GM19463 (cell line): ENCODE measurements around the gene LATS2.
"Not testable (repeated sequence)": the region's sequence is repeated elsewhere in the genome, so short reads cannot be mapped to it uniquely, and the experiment has no call there.

Experiments
- ATAC-seq: cut with Tn5 transposase; IDR thresholded peaks from one replicate; pipeline ENCODE4 v1.9.1; 2021; ENCODE audit warnings: mild to moderate bottlenecking, moderate library complexity; ENCODE audit not compliant: unreplicated experiment

LATS2 gene

GRCh38 chr13:21075379-21076249 lies 14.2 kb upstream of the LATS2 start:
- peak; percentile 56 for ATAC-seq

- ATAC-seq: no peak
Observed at GRCh38 chr13:21075011-21075378, 13.6 kb upstream of the LATS2 start.

- no peak for ATAC-seq
Observed at GRCh38 chr13:21074546-21074945, 13.2 kb upstream of the LATS2 start.

GRCh38 chr13:21071924-21072323 lies 10.5 kb upstream of the LATS2 start:
- ATAC-seq: no peak

GRCh38 chr13:21071015-21071414 lies 9.6 kb upstream of the LATS2 start:
- no peak for ATAC-seq

- no peak for ATAC-seq
Observed at GRCh38 chr13:21069561-21070004, 8.2 kb upstream of the LATS2 start.

- no peak for ATAC-seq
Observed at GRCh38 chr13:21067848-21068247, 6.5 kb upstream of the LATS2 start.

- ATAC-seq: no peak
Observed at GRCh38 chr13:21066946-21067345, 5.6 kb upstream of the LATS2 start.

GRCh38 chr13:21065686-21066085 lies 4.3 kb upstream of the LATS2 start:
- no peak for ATAC-seq

- no peak for ATAC-seq
Observed at GRCh38 chr13:21063031-21063430, 1.6 kb upstream of the LATS2 start.

- ATAC-seq: peak; percentile 20
Observed at GRCh38 chr13:21060338-21061028, 903 bp downstream of the LATS2 start.

- ATAC-seq: no peak
Observed at GRCh38 chr13:21059641-21060337, 1.6 kb downstream of the LATS2 start.

- no peak for ATAC-seq
Observed at GRCh38 chr13:21058361-21058760, 3.0 kb downstream of the LATS2 start.

GRCh38 chr13:21055511-21056045 lies 5.8 kb downstream of the LATS2 start:
- ATAC-seq: no peak

GRCh38 chr13:21055016-21055415 lies 6.4 kb downstream of the LATS2 start:
- no peak for ATAC-seq

- no peak for ATAC-seq
Observed at GRCh38 chr13:21054313-21054712, 7.1 kb downstream of the LATS2 start.

GRCh38 chr13:21053231-21053630 lies 8.2 kb downstream of the LATS2 start:
- no peak for ATAC-seq

- ATAC-seq: no peak
Observed at GRCh38 chr13:21051675-21052074, 9.7 kb downstream of the LATS2 start.

GRCh38 chr13:21050288-21051197 lies 10.8 kb downstream of the LATS2 start:
- no peak for ATAC-seq

GRCh38 chr13:21049731-21050130 lies 11.7 kb downstream of the LATS2 start:
- not testable (repeated sequence) for ATAC-seq
